ENCODE measurements around the gene NDUFA6.
A peak's percentile ranks its signal among the peaks of the same experiment; 100 is the strongest.
"Not testable (repeated sequence)": the region's sequence is repeated elsewhere in the genome, so short reads cannot be mapped to it uniquely, and the experiment has no call there.

NDUFA6 gene

GRCh38 chr22:42111798-42112197 is 21.2 kb upstream of the NDUFA6 start:
- no peak for TF ChIP-seq CTCF (IDR thresholded peaks at IDR 0.05; ENCODE audit: insufficient read depth, low read length, poor library complexity, severe bottlenecking)
- no peak overlapping the region for H3K4me3 ChIP-seq (replicated peaks; ENCODE audit: low read depth, low read length)
- H3K27me3 ChIP-seq (replicated peaks; ENCODE audit: control insufficient read depth, insufficient read depth, low read length) = no peaks in the 10 kb centered on the region
- no peaks in the 10 kb centered on the region for H3K36me3 ChIP-seq (ENCODE audit: control insufficient read depth, insufficient read depth, low read length)
- no peak for DNase-seq (ENCODE audit: extremely low read depth, insufficient read length)

GRCh38 chr22:42108848-42109247 is 18.3 kb upstream of the NDUFA6 start:
- no peak for DNase-seq (ENCODE audit: extremely low read depth, insufficient read length)
- H3K4me3 ChIP-seq (replicated peaks; ENCODE audit: low read depth, low read length) = no peak overlapping the region
- no peak for TF ChIP-seq CTCF (IDR thresholded peaks at IDR 0.05; ENCODE audit: insufficient read depth, low read length, poor library complexity, severe bottlenecking)
- H3K27me3 ChIP-seq (replicated peaks; ENCODE audit: control insufficient read depth, insufficient read depth, low read length) = no peaks in the 10 kb centered on the region
- H3K36me3 ChIP-seq (ENCODE audit: control insufficient read depth, insufficient read depth, low read length) = no peaks in the 10 kb centered on the region; the same call in 1 of the 2 replicates

GRCh38 chr22:42104332-42104860 is 13.8 kb upstream of the NDUFA6 start:
- not testable (repeated sequence) for H3K27me3 ChIP-seq (replicated peaks; ENCODE audit: control insufficient read depth, insufficient read depth, low read length); H3K4me3 ChIP-seq (replicated peaks; ENCODE audit: low read depth, low read length); DNase-seq (ENCODE audit: extremely low read depth, insufficient read length); H3K36me3 ChIP-seq (ENCODE audit: control insufficient read depth, insufficient read depth, low read length)

- no peak for DNase-seq (ENCODE audit: extremely low read depth, insufficient read length)
- TF ChIP-seq CTCF (IDR thresholded peaks at IDR 0.05; ENCODE audit: insufficient read depth, low read length, poor library complexity, severe bottlenecking) = no peak
- no peaks in the 10 kb centered on the region; the same call in 1 of the 2 replicates for H3K36me3 ChIP-seq (ENCODE audit: control insufficient read depth, insufficient read depth, low read length)
- no peaks in the 10 kb centered on the region for H3K27me3 ChIP-seq (replicated peaks; ENCODE audit: control insufficient read depth, insufficient read depth, low read length)
- no peak overlapping the region for H3K4me3 ChIP-seq (replicated peaks; ENCODE audit: low read depth, low read length)
These were observed 10.6 kb upstream of the NDUFA6 start for GRCh38 chr22:42101199-42101598.

GRCh38 chr22:42091455-42091782 is 847 bp upstream of the NDUFA6 start:
- DNase-seq (ENCODE audit: extremely low read depth, insufficient read length) = no peak
- H3K4me3 ChIP-seq (replicated peaks; ENCODE audit: low read depth, low read length) = peak overlapping the region; percentile 66
- no peak for TF ChIP-seq CTCF (IDR thresholded peaks at IDR 0.05; ENCODE audit: insufficient read depth, low read length, poor library complexity, severe bottlenecking)

GRCh38 chr22:42086051-42086450 is 4.5 kb downstream of the NDUFA6 start:
- TF ChIP-seq CTCF (IDR thresholded peaks at IDR 0.05; ENCODE audit: insufficient read depth, low read length, poor library complexity, severe bottlenecking) = no peak
- peaks cover 13% of the 10 kb centered on the region for H3K36me3 ChIP-seq (ENCODE audit: control insufficient read depth, insufficient read depth, low read length)
- H3K27me3 ChIP-seq (replicated peaks; ENCODE audit: control insufficient read depth, insufficient read depth, low read length) = no peaks in the 10 kb centered on the region
- no peak overlapping the region for H3K4me3 ChIP-seq (replicated peaks; ENCODE audit: low read depth, low read length)
- DNase-seq (ENCODE audit: extremely low read depth, insufficient read length) = no peak

More at GRCh38 chr22:42091455-42091782, 847 bp upstream of the NDUFA6 start:
- Histone ChIP-seq H3K36me3 (ENCODE audit: control insufficient read depth, insufficient read depth, low read length) (peaks cover 1% of the 10 kb centered on the region; the same call in 1 of the 2 replicates), H3K27me3 (replicated peaks; ENCODE audit: control insufficient read depth, insufficient read depth, low read length) (no peaks in the 10 kb centered on the region)

All from GM06990 (cell line).